Mesenchymal stem cell (in vitro differentiated cells and primary cell): ENCODE measurements around the gene NAB2.

Source experiments
- DNase-seq: peaks from one replicate; pipeline ENCODE4 v3.0.0-alpha.2; 2013
- H2AFZ ChIP-seq: one replicate; pipeline ENCODE4 v1.6.1; 2013; ENCODE audit warnings: low read depth, mild to moderate bottlenecking, control low read depth, inconsistent platforms, low read length, moderate library complexity
- H2AK5ac ChIP-seq: 2 replicates; pipeline ENCODE4 v1.6.1; 2013; ENCODE audit warnings: low read length, moderate library complexity, mild to moderate bottlenecking, inconsistent platforms; ENCODE audit not compliant: severe bottlenecking
- H2BK120ac ChIP-seq: one replicate; pipeline ENCODE4 v1.6.1; 2013; ENCODE audit warnings: low read depth, mild to moderate bottlenecking, inconsistent platforms, low read length, moderate library complexity
- H2BK12ac ChIP-seq, 2 experiments: one replicate each; pipeline ENCODE4 v1.6.1; 2013; ENCODE audit warnings: inconsistent platforms in 2 of 2, low read length in 2 of 2, mild to moderate bottlenecking in 2 of 2, moderate library complexity in 2 of 2, control low read depth in 1 of 2
- H2BK15ac ChIP-seq: one replicate; pipeline ENCODE4 v1.6.1; 2013; ENCODE audit warnings: mild to moderate bottlenecking, low read depth, inconsistent platforms; ENCODE audit not compliant: poor library complexity, severe bottlenecking
- H2BK5ac ChIP-seq: 2 replicates; pipeline ENCODE4 v1.6.1; 2013; ENCODE audit warnings: low read depth, mild to moderate bottlenecking, low read length, control low read depth, inconsistent platforms; ENCODE audit not compliant: poor library complexity, severe bottlenecking
- H3K14ac ChIP-seq, 2 experiments: one replicate each; pipeline ENCODE4 v1.6.1; 2013; ENCODE audit warnings: inconsistent platforms in 2 of 2, low read length in 2 of 2, control low read depth in 1 of 2, mild to moderate bottlenecking in 1 of 2, moderate library complexity in 1 of 2
- H3K18ac ChIP-seq, 2 experiments: one replicate each; pipeline ENCODE4 v1.6.1; 2013; ENCODE audit warnings: inconsistent platforms in 2 of 2, low read length in 2 of 2, control low read depth in 1 of 2, low read depth in 1 of 2, mild to moderate bottlenecking in 1 of 2
- H3K23ac ChIP-seq, 2 experiments: one replicate each; pipeline ENCODE4 v1.6.1; 2013; ENCODE audit warnings: inconsistent platforms in 2 of 2, low read length in 2 of 2, mild to moderate bottlenecking in 2 of 2, moderate library complexity in 2 of 2, control low read depth in 1 of 2
- H3K27ac ChIP-seq: 2 replicates; pipeline ENCODE4 v1.5.1; 2013; ENCODE audit warnings: mild to moderate bottlenecking, moderate library complexity, low read length, control low read depth, inconsistent platforms; ENCODE audit not compliant: poor library complexity, severe bottlenecking
- H3K27me3 ChIP-seq, 2 experiments: 2 replicates each; pipeline versions ENCODE4 v1.6.1 to v1.7.0; 2013; ENCODE audit warnings: low read length in 2 of 2, mild to moderate bottlenecking in 2 of 2, moderate library complexity in 2 of 2, control low read depth in 1 of 2, inconsistent platforms in 1 of 2; ENCODE audit not compliant: control insufficient read depth in 1 of 2, insufficient read depth in 1 of 2
- H3K36me3 ChIP-seq, 2 experiments: 2 replicates each; pipeline versions ENCODE4 v1.6.1 to v1.7.0; 2013; ENCODE audit warnings: low read length in 2 of 2, control low read depth in 1 of 2, inconsistent platforms in 1 of 2, low read depth in 1 of 2, mild to moderate bottlenecking in 1 of 2; ENCODE audit not compliant: insufficient read depth in 2 of 2, control insufficient read depth in 1 of 2
- H3K4ac ChIP-seq, 2 experiments: one replicate each; pipeline ENCODE4 v1.6.1; 2013; ENCODE audit warnings: inconsistent platforms in 2 of 2, low read length in 2 of 2, mild to moderate bottlenecking in 2 of 2, moderate library complexity in 2 of 2, control low read depth in 1 of 2, low read depth in 1 of 2
- H3K4me1 ChIP-seq: 2 replicates; pipeline ENCODE4 v1.6.1; 2013; ENCODE audit warnings: low read depth, low read length, control low read depth; ENCODE audit not compliant: control insufficient read depth, insufficient read depth
- H3K4me2 ChIP-seq: 2 replicates; pipeline ENCODE4 v1.6.1; 2013; ENCODE audit warnings: low read length, mild to moderate bottlenecking, inconsistent platforms; ENCODE audit not compliant: poor library complexity, severe bottlenecking
- H3K4me3 ChIP-seq, 2 experiments: 2 replicates each; pipeline versions ENCODE4 v1.5.1 to v1.7.0; 2013; ENCODE audit warnings: low read length in 2 of 2, mild to moderate bottlenecking in 2 of 2, control low read depth in 1 of 2, low read depth in 1 of 2; ENCODE audit not compliant: insufficient read depth in 1 of 2
- H3K79me1 ChIP-seq: replicated peaks from 2 replicates; pipeline ENCODE4 v1.6.1; 2013; ENCODE audit warnings: mild to moderate bottlenecking, control low read depth, low read length, inconsistent platforms; ENCODE audit not compliant: poor library complexity, severe bottlenecking
- H3K9ac ChIP-seq: 2 replicates; pipeline ENCODE4 v1.7.0; 2013; ENCODE audit warnings: mild to moderate bottlenecking, low read length, moderate library complexity
- H3K9me3 ChIP-seq: 2 replicates; pipeline ENCODE4 v1.7.0; 2013; ENCODE audit warnings: mild to moderate bottlenecking, low read length; ENCODE audit not compliant: control insufficient read depth
- H4K8ac ChIP-seq: one replicate; pipeline ENCODE4 v1.6.1; 2013; ENCODE audit warnings: inconsistent platforms, mild to moderate bottlenecking, low read length, moderate library complexity
- H4K91ac ChIP-seq: one replicate; pipeline ENCODE4 v1.6.1; 2013; ENCODE audit warnings: mild to moderate bottlenecking, low read length, inconsistent platforms
- WGBS: methylation state at CpG from one replicate; pipeline ENCODE4 v1.1.7; 2013; ENCODE audit warnings: mixed read lengths; 5-methylcytosine and 5-hydroxymethylcytosine counted together

The NAB2 gene

GRCh38 chr12:57099047-57099714, 10.3 kb downstream of the NAB2 start:
- no peak overlapping the region for H2AFZ ChIP-seq
- no peak overlapping the region for H3K23ac ChIP-seq
- no peak overlapping the region for H3K4ac ChIP-seq
- no peak overlapping the region for H3K27ac ChIP-seq
- H3K4me3 ChIP-seq = no peak overlapping the region
- no peak for DNase-seq
- H2AK5ac ChIP-seq = no peak overlapping the region
- peaks cover 58 to 83% of the 10 kb centered on the region in 2 experiments for H3K36me3 ChIP-seq
- H3K4me1 ChIP-seq = peaks cover 17% of the 10 kb centered on the region
- H2BK15ac ChIP-seq = no peak overlapping the region
- H2BK5ac ChIP-seq = no peak overlapping the region
- H2BK120ac ChIP-seq = no peak overlapping the region
- no peak overlapping the region for H3K14ac ChIP-seq
- no peak overlapping the region for H2BK12ac ChIP-seq
- no peaks in the 10 kb centered on the region for H3K27me3 ChIP-seq
- no peaks in the 10 kb centered on the region for H3K9me3 ChIP-seq
- H4K91ac ChIP-seq = no peak overlapping the region
- no peak overlapping the region for H4K8ac ChIP-seq
- no peak overlapping the region for H3K18ac ChIP-seq
- H3K4me2 ChIP-seq = no peak overlapping the region
- 93% methylated on average over 5 of the region's 11 CpGs for WGBS
- peak overlapping the region; percentile 1 for H3K9ac ChIP-seq
- peaks cover 7% of the 10 kb centered on the region for H3K79me1 ChIP-seq

- Histone ChIP-seq H3K9ac (peak overlapping the region; percentile 23), H4K8ac (no peak overlapping the region), H2AK5ac (no peak overlapping the region), H3K79me1 (peaks cover 6% of the 10 kb centered on the region), H2BK120ac (no peak overlapping the region), H3K4me1 (peaks cover 15% of the 10 kb centered on the region), H3K4ac (no peak overlapping the region), H3K23ac (no peak overlapping the region), H3K14ac (no peak overlapping the region), H2AFZ (no peak overlapping the region), H4K91ac (no peak overlapping the region), H2BK15ac (no peak overlapping the region), H2BK12ac (peak overlapping the region in 1 of 2 experiments; percentile 23), H2BK5ac (no peak overlapping the region), H3K27ac (no peak overlapping the region), H3K18ac (no peak overlapping the region), H3K36me3 (peaks cover 58 to 83% of the 10 kb centered on the region in 2 experiments), H3K27me3 (no peaks in the 10 kb centered on the region), H3K9me3 (no peaks in the 10 kb centered on the region), H3K4me2 (no peak overlapping the region), H3K4me3 (no peak overlapping the region)
- WGBS = 77% methylated on average over 12 of the region's 12 CpGs
- DNase-seq = no peak
These were observed 10.9 kb downstream of the NAB2 start for GRCh38 chr12:57099766-57100165.

- H4K91ac ChIP-seq = no peak overlapping the region
- no peak overlapping the region for H3K4me2 ChIP-seq
- no peak overlapping the region for H3K23ac ChIP-seq
- H2AFZ ChIP-seq = no peak overlapping the region
- DNase-seq = peak; percentile 91
- H3K4ac ChIP-seq = no peak overlapping the region
- H3K4me3 ChIP-seq = no peak overlapping the region
- H2BK120ac ChIP-seq = no peak overlapping the region
- H3K79me1 ChIP-seq = peaks cover 9% of the 10 kb centered on the region
- no peaks in the 10 kb centered on the region for H3K9me3 ChIP-seq
- H2BK12ac ChIP-seq = no peak overlapping the region
- no peak overlapping the region for H3K27ac ChIP-seq
- H3K4me1 ChIP-seq = peaks cover 6% of the 10 kb centered on the region
- no peak overlapping the region for H2AK5ac ChIP-seq
- no peak overlapping the region for H2BK15ac ChIP-seq
- no peak overlapping the region for H3K18ac ChIP-seq
- H3K27me3 ChIP-seq = no peaks in the 10 kb centered on the region
- H3K36me3 ChIP-seq = peaks cover 59 to 83% of the 10 kb centered on the region in 2 experiments
- peak overlapping the region; percentile 24 for H3K9ac ChIP-seq
- no peak overlapping the region for H4K8ac ChIP-seq
- H2BK5ac ChIP-seq = no peak overlapping the region
- 66% methylated on average over 7 of the region's 15 CpGs for WGBS
- no peak overlapping the region for H3K14ac ChIP-seq
These were observed 13.2 kb downstream of the NAB2 start for GRCh38 chr12:57101892-57102695.

DNA sequence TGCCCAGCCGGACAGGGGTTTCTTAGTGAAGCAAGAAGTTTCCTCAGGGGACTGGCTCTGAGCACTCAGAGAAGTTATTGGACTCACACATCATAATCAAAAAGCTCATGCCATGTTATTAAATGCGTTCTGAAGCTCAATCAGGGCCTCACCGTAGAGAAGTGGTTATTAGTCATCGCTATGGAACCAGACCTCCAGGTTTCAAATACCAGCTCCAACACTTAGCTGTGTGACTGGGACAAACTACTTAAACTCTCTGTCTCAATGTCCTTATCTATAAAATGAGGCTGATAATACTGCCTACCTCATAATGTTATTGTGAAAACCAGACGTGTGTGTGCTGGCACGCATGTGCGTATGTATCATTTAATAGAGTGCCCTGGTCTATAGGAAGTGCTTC, 14.9 kb downstream of the NAB2 start:
- H3K4ac ChIP-seq = no peak overlapping the region
- H2BK5ac ChIP-seq = no peak overlapping the region
- H3K4me2 ChIP-seq = no peak overlapping the region
- no peak overlapping the region for H2BK15ac ChIP-seq
- H3K4me1 ChIP-seq = peaks cover 9% of the 10 kb centered on the region
- H3K9me3 ChIP-seq = no peaks in the 10 kb centered on the region
- H3K27ac ChIP-seq = no peak overlapping the region
- H2AK5ac ChIP-seq = no peak overlapping the region
- H3K18ac ChIP-seq = no peak overlapping the region
- no peak overlapping the region for H4K8ac ChIP-seq
- H2AFZ ChIP-seq = no peak overlapping the region
- H2BK120ac ChIP-seq = no peak overlapping the region
- H3K9ac ChIP-seq = no peak overlapping the region
- H3K14ac ChIP-seq = no peak overlapping the region
- no peak overlapping the region for H3K4me3 ChIP-seq
- H3K27me3 ChIP-seq = no peaks in the 10 kb centered on the region
- H3K23ac ChIP-seq = no peak overlapping the region
- no peak for DNase-seq
- no peak overlapping the region for H4K91ac ChIP-seq
- peaks cover 58 to 80% of the 10 kb centered on the region in 2 experiments for H3K36me3 ChIP-seq
- H3K79me1 ChIP-seq = peaks cover 21% of the 10 kb centered on the region
- WGBS = 83% methylated on average over 7 of the region's 7 CpGs
- no peak overlapping the region for H2BK12ac ChIP-seq
